OCI-LY7 (cell line): ENCODE data around the gene NKX1-1.

Experiments
- CTCF ChIP-seq: fragments of 200-600 bp; sonication (generic); conservative IDR thresholded peaks from 2 replicates; pipeline ENCODE4 v1.5.1; 2014; ENCODE audit warnings: mild to moderate bottlenecking, antibody characterized with exemption, low read length, moderate library complexity, mixed read lengths
- EZH2phosphoT487 ChIP-seq: fragments of 200-600 bp; sonication (generic); IDR thresholded peaks from 2 replicates; pipeline ENCODE4 v1.6.1; 2018; ENCODE audit warnings: low read depth, borderline replicate concordance, mild to moderate bottlenecking, mixed run types, antibody characterized with exemption, low read length, moderate library complexity, mixed read lengths

GRCh38 chr4:1371176-1372165 is 34.8 kb downstream of the NKX1-1 start:
- no peak for TF ChIP-seq CTCF
- TF ChIP-seq EZH2phosphoT487, result no peak
